Vagina (tissue), 2 donors: ENCODE data around the gene URB1. TPM values are rescaled to one million over a fixed set of nuclear protein-coding genes. Genes with fewer than 3 reads are reported as not detected.

ENCODE experiments used
- DNase-seq, 2 donors: peaks; one replicate each; pipeline ENCODE4 v3.0.0-alpha.2; 2017; ENCODE audit errors: extremely low spot score in 2 of 2
- H3K27ac ChIP-seq: fragments of 200-600 bp; sonication (generic); one replicate; pipeline ENCODE4 v1.5.1; 2019
- H3K27me3 ChIP-seq: fragments of 200-600 bp; sonication (generic); one replicate; pipeline ENCODE4 v1.5.1; 2019
- H3K36me3 ChIP-seq, 2 donors: fragments of 200-600 bp; sonication (generic); one replicate each; pipeline ENCODE4 v1.5.1; 2017 to 2019
- H3K4me1 ChIP-seq: fragments of 200-600 bp; sonication (generic); one replicate; pipeline ENCODE4 v1.5.1; 2019
- H3K4me3 ChIP-seq, 2 donors: fragments of 200-600 bp; sonication (generic); 1 replicate in 1 of 2; 2 replicates in 1 of 2; pipeline ENCODE4 v1.5.1; 2016 to 2019
- H3K9me3 ChIP-seq: fragments of 200-600 bp; sonication (generic); one replicate; pipeline ENCODE4 v1.5.1; 2019
- CTCF ChIP-seq, 3 experiments: fragments of 450-650 bp in 2 of 3; fragments of 200-600 bp in 1 of 3; sonication (generic) in 1 of 3; IDR thresholded peaks; one replicate each; pipeline ENCODE4 v1.5.1; 2017 to 2019; ENCODE audit warnings: antibody characterized with exemption in 3 of 3, mild to moderate bottlenecking in 2 of 3, moderate library complexity in 2 of 3
- POLR2A ChIP-seq, 2 donors: fragments of 450-650 bp; IDR thresholded peaks; one replicate each; pipeline ENCODE4 v1.6.1; 2017; ENCODE audit warnings: antibody characterized with exemption in 2 of 2, mild to moderate bottlenecking in 2 of 2, moderate library complexity in 2 of 2
- POLR2AphosphoS5 ChIP-seq, 2 donors: sonication (generic); formaldehyde crosslinking; IDR thresholded peaks; one replicate each; pipeline ENCODE4 v1.9.0; 2017; ENCODE audit warnings: antibody characterized with exemption in 2 of 2, mild to moderate bottlenecking in 2 of 2, low read depth in 1 of 2; ENCODE audit not compliant: insufficient read depth in 1 of 2
- intact Hi-C: fragments of 100-400 bp; cut with DNase I; formaldehyde crosslinking; loops from one replicate; pipeline ENCODE4 v1.15.1; 2023
- total RNA-seq: library from RNA; depleted of rRNA; stranded (reverse); fragments of >200 nt; gene quantifications from one replicate; pipeline ENCODE4 v1.2.3, GENCODE V29; 2016

The URB1 gene
- total RNA-seq, 1 donor from 2014 or later = 23.8 TPM

GRCh38 chr21:32366191-32366590 is 26.6 kb downstream of the URB1 start:
- Histone ChIP-seq H3K4me3 (no peak overlapping the region), H3K36me3 (peaks cover 0 to 40% of the 10 kb centered on the region in 2 donors), H3K4me1 (peaks cover 27% of the 10 kb centered on the region), H3K27ac (peak overlapping the region; percentile 87), H3K9me3 (no peaks in the 10 kb centered on the region), H3K27me3 (no peaks in the 10 kb centered on the region)
- intact Hi-C loops = no loop called here
- TF ChIP-seq POLR2AphosphoS5 (IDR thresholded peaks at IDR 0.05; ENCODE audit: insufficient read depth in 1 of 2, low read depth in 1 of 2) (no peak), CTCF (IDR thresholded peaks at IDR 0.05) (no peak), POLR2A (IDR thresholded peaks at IDR 0.05) (no peak)
- no peak for DNase-seq

GRCh38 chr21:32364796-32365195 is 28.0 kb downstream of the URB1 start:
- no peak for TF ChIP-seq CTCF (IDR thresholded peaks at IDR 0.05)
- no peak for TF ChIP-seq POLR2AphosphoS5 (IDR thresholded peaks at IDR 0.05; ENCODE audit: insufficient read depth in 1 of 2, low read depth in 1 of 2)
- no peak for TF ChIP-seq POLR2A (IDR thresholded peaks at IDR 0.05)
- H3K9me3 ChIP-seq = no peaks in the 10 kb centered on the region
- peaks cover 26% of the 10 kb centered on the region for H3K4me1 ChIP-seq
- intact Hi-C loops = no loop called here
- H3K27me3 ChIP-seq = no peaks in the 10 kb centered on the region
- H3K36me3 ChIP-seq = peaks cover 0 to 51% of the 10 kb centered on the region in 2 donors
- H3K4me3 ChIP-seq = no peak overlapping the region
- H3K27ac ChIP-seq = peak overlapping the region; percentile 70
- no peak for DNase-seq

GRCh38 chr21:32364387-32364786 is 28.4 kb downstream of the URB1 start:
- H3K4me3 ChIP-seq = no peak overlapping the region
- intact Hi-C loops = no loop called here
- no peaks in the 10 kb centered on the region for H3K27me3 ChIP-seq
- no peak for DNase-seq
- peak overlapping the region; percentile 70 for H3K27ac ChIP-seq
- TF ChIP-seq POLR2A (IDR thresholded peaks at IDR 0.05) (no peak), POLR2AphosphoS5 (IDR thresholded peaks at IDR 0.05; ENCODE audit: insufficient read depth in 1 of 2, low read depth in 1 of 2) (peak in 1 of 2 donors; percentile 12)
- H3K36me3 ChIP-seq = peaks cover 0 to 55% of the 10 kb centered on the region in 2 donors
- no peaks in the 10 kb centered on the region for H3K9me3 ChIP-seq
- peaks cover 26% of the 10 kb centered on the region for H3K4me1 ChIP-seq

- intact Hi-C loops = no loop called here
- Histone ChIP-seq H3K4me1 (peaks cover 26% of the 10 kb centered on the region), H3K36me3 (peaks cover 0 to 72% of the 10 kb centered on the region in 2 donors), H3K9me3 (no peaks in the 10 kb centered on the region), H3K27me3 (no peaks in the 10 kb centered on the region), H3K4me3 (no peak overlapping the region), H3K27ac (peak overlapping the region; percentile 9)
- no peak for DNase-seq
- TF ChIP-seq POLR2A (IDR thresholded peaks at IDR 0.05) (no peak), CTCF (IDR thresholded peaks at IDR 0.05) (no peak), POLR2AphosphoS5 (IDR thresholded peaks at IDR 0.05; ENCODE audit: insufficient read depth in 1 of 2, low read depth in 1 of 2) (peak in 1 of 2 donors; percentile 42)
Observed at GRCh38 chr21:32360401-32360975, 32.3 kb downstream of the URB1 start.

- peak overlapping the region; percentile 9 for H3K27ac ChIP-seq
Observed at GRCh38 chr21:32359719-32360260, 33.0 kb downstream of the URB1 start.

More at GRCh38 chr21:32359719-32360260, 33.0 kb downstream of the URB1 start:
- TF ChIP-seq POLR2A (IDR thresholded peaks at IDR 0.05) = no peak
- TF ChIP-seq POLR2AphosphoS5 (IDR thresholded peaks at IDR 0.05; ENCODE audit: insufficient read depth in 1 of 2, low read depth in 1 of 2) = no peak
- TF ChIP-seq CTCF (IDR thresholded peaks at IDR 0.05) = no peak
- intact Hi-C loops = no loop called here
- Histone ChIP-seq H3K27me3 (no peaks in the 10 kb centered on the region), H3K4me3 (no peak overlapping the region), H3K4me1 (peaks cover 20% of the 10 kb centered on the region), H3K36me3 (peaks cover 0 to 79% of the 10 kb centered on the region in 2 donors), H3K9me3 (no peaks in the 10 kb centered on the region)
- no peak for DNase-seq
